ENCODE data around the gene ZFYVE16. TPM values are rescaled to one million over a fixed set of nuclear protein-coding genes. Genes with fewer than 3 reads are reported as not detected.

Gene ZFYVE16
- total and polyA plus RNA-seq, 2 donors (not counting 1 experiment from before 2014, with no cell fraction given), result 12.9 to 34.2 TPM

GRCh38 chr5:80437326-80437725 lies 29.5 kb downstream of the ZFYVE16 start:
- Histone ChIP-seq H3K27me3 (ENCODE audit: control insufficient read depth, insufficient read depth, low read length) (no peaks in the 10 kb centered on the region), H3K9me3 (ENCODE audit: control insufficient read depth, insufficient read depth, low read depth, low read length) (no peaks in the 10 kb centered on the region), H2AFZ (ENCODE audit: low read length) (no peak overlapping the region), H4K20me1 (ENCODE audit: control insufficient read depth, extremely low read depth, insufficient read depth, low read length) (no peaks in the 10 kb centered on the region), H3K4me2 (ENCODE audit: extremely low read depth, insufficient read depth, low read length) (no peak overlapping the region), H3K4me1 (ENCODE audit: control insufficient read depth, extremely low read depth, insufficient read depth, low read length) (no peaks in the 10 kb centered on the region), H3K79me2 (ENCODE audit: control insufficient read depth, insufficient read depth, low read length) (no peaks in the 10 kb centered on the region), H3K27ac (ENCODE audit: insufficient read depth, low read length) (no peak overlapping the region), H3K36me3 (ENCODE audit: control insufficient read depth, insufficient read depth, low read length) (no peaks in the 10 kb centered on the region), H3K4me3 (replicated peaks in 1 of 4; ENCODE audit: control extremely low read depth in 1 of 4, insufficient read depth in 1 of 4, low read depth in 3 of 4, low read length in 4 of 4) (no peak overlapping the region), H3K9ac (ENCODE audit: insufficient read depth, low read length) (no peak overlapping the region)
- no peak for TF ChIP-seq EZH2 (IDR thresholded peaks at IDR 0.05; ENCODE audit: low read length, missing control alignments)
- DNase-seq (ENCODE audit: low read depth in 2 of 2), result no peak

GRCh38 chr5:80438739-80439138 lies 30.9 kb downstream of the ZFYVE16 start:
- DNase-seq (ENCODE audit: low read depth in 2 of 2), result no peak
- H3K4me1 ChIP-seq (ENCODE audit: control insufficient read depth, extremely low read depth, insufficient read depth, low read length), result no peaks in the 10 kb centered on the region
- H4K20me1 ChIP-seq (ENCODE audit: control insufficient read depth, extremely low read depth, insufficient read depth, low read length), result no peaks in the 10 kb centered on the region
- no peak overlapping the region for H3K9ac ChIP-seq (ENCODE audit: insufficient read depth, low read length)
- no peak overlapping the region for H3K27ac ChIP-seq (ENCODE audit: insufficient read depth, low read length)
- no peaks in the 10 kb centered on the region for H3K36me3 ChIP-seq (ENCODE audit: control insufficient read depth, insufficient read depth, low read length)
- no peaks in the 10 kb centered on the region for H3K9me3 ChIP-seq (ENCODE audit: control insufficient read depth, insufficient read depth, low read depth, low read length)
- no peak overlapping the region for H2AFZ ChIP-seq (ENCODE audit: low read length)
- H3K79me2 ChIP-seq (ENCODE audit: control insufficient read depth, insufficient read depth, low read length), result no peaks in the 10 kb centered on the region
- no peak overlapping the region for H3K4me3 ChIP-seq (replicated peaks in 1 of 4; ENCODE audit: control extremely low read depth in 1 of 4, insufficient read depth in 1 of 4, low read depth in 3 of 4, low read length in 4 of 4)
- TF ChIP-seq EZH2 (IDR thresholded peaks at IDR 0.05; ENCODE audit: low read length, missing control alignments) (no peak), CTCF (conservative IDR thresholded peaks at IDR 0.05 in 1 of 2, IDR thresholded peaks at IDR 0.05 in 1 of 2; ENCODE audit: low read depth in 1 of 2, low read length in 2 of 2) (no peak)
- no peak overlapping the region for H3K4me2 ChIP-seq (ENCODE audit: extremely low read depth, insufficient read depth, low read length)
- H3K27me3 ChIP-seq (ENCODE audit: control insufficient read depth, insufficient read depth, low read length), result no peaks in the 10 kb centered on the region

GRCh38 chr5:80439213-80439612 lies 31.3 kb downstream of the ZFYVE16 start:
- Histone ChIP-seq H3K27me3 (ENCODE audit: control insufficient read depth, insufficient read depth, low read length) (no peaks in the 10 kb centered on the region), H2AFZ (ENCODE audit: low read length) (no peak overlapping the region), H3K9me3 (ENCODE audit: control insufficient read depth, insufficient read depth, low read depth, low read length) (no peaks in the 10 kb centered on the region), H3K9ac (ENCODE audit: insufficient read depth, low read length) (no peak overlapping the region), H3K4me3 (replicated peaks in 1 of 4; ENCODE audit: control extremely low read depth in 1 of 4, insufficient read depth in 1 of 4, low read depth in 3 of 4, low read length in 4 of 4) (no peak overlapping the region), H4K20me1 (ENCODE audit: control insufficient read depth, extremely low read depth, insufficient read depth, low read length) (no peaks in the 10 kb centered on the region), H3K36me3 (ENCODE audit: control insufficient read depth, insufficient read depth, low read length) (no peaks in the 10 kb centered on the region), H3K4me1 (ENCODE audit: control insufficient read depth, extremely low read depth, insufficient read depth, low read length) (no peaks in the 10 kb centered on the region), H3K79me2 (ENCODE audit: control insufficient read depth, insufficient read depth, low read length) (no peaks in the 10 kb centered on the region), H3K4me2 (ENCODE audit: extremely low read depth, insufficient read depth, low read length) (no peak overlapping the region), H3K27ac (ENCODE audit: insufficient read depth, low read length) (no peak overlapping the region)
- TF ChIP-seq CTCF (conservative IDR thresholded peaks at IDR 0.05 in 1 of 2, IDR thresholded peaks at IDR 0.05 in 1 of 2; ENCODE audit: low read depth in 1 of 2, low read length in 2 of 2) (no peak), EZH2 (IDR thresholded peaks at IDR 0.05; ENCODE audit: low read length, missing control alignments) (no peak)
- DNase-seq (ENCODE audit: low read depth in 2 of 2), result no peak
